Smooth muscle cell (in vitro differentiated cells): Measurements from ENCODE around the gene C11orf58. TPM values are rescaled to one million over a fixed set of nuclear protein-coding genes. Genes with fewer than 3 reads are reported as not detected.

Experiments
- DNase-seq: peaks from one replicate; lab custom pipeline; 2025; ENCODE audit not compliant: unreplicated experiment; lab: John Stamatoyannopoulos, UW
- H2AFZ ChIP-seq: fragments of 200-600 bp; sonication (generic); 2 replicates; pipeline ENCODE4 v1.6.0; 2016; ENCODE audit warnings: antibody characterized with exemption, low read depth, mild to moderate bottlenecking
- H3F3A ChIP-seq: fragments of 200-600 bp; sonication (generic); 2 replicates; pipeline ENCODE4 v1.6.0; 2017; ENCODE audit warnings: antibody characterized with exemption, low read depth
- H3K27ac ChIP-seq: fragments of 200-600 bp; sonication (generic); 2 replicates; pipeline ENCODE4 v1.5.1; 2016; ENCODE audit warnings: low read depth, mild to moderate bottlenecking
- H3K27me3 ChIP-seq: fragments of 200-600 bp; sonication (generic); 2 replicates; pipeline ENCODE4 v1.6.1; 2016; ENCODE audit warnings: low read depth, mild to moderate bottlenecking
- H3K36me3 ChIP-seq: fragments of 200-600 bp; sonication (generic); 2 replicates; pipeline ENCODE4 v1.5.1; 2016; ENCODE audit warnings: low read depth
- H3K4me1 ChIP-seq: fragments of 200-600 bp; sonication (generic); 2 replicates; pipeline ENCODE4 v1.5.1; 2016; ENCODE audit warnings: low read depth
- H3K4me2 ChIP-seq: fragments of 200-600 bp; sonication (generic); 2 replicates; pipeline ENCODE4 v1.6.0; 2016; ENCODE audit warnings: mild to moderate bottlenecking
- H3K4me3 ChIP-seq: fragments of 200-600 bp; sonication (generic); 2 replicates; pipeline ENCODE4 v1.5.1; 2016; ENCODE audit warnings: mild to moderate bottlenecking
- H3K79me2 ChIP-seq: fragments of 200-600 bp; sonication (generic); 2 replicates; pipeline ENCODE4 v1.6.0; 2016; ENCODE audit warnings: low read depth, mild to moderate bottlenecking
- H3K9ac ChIP-seq: fragments of 200-600 bp; sonication (generic); 2 replicates; pipeline ENCODE4 v1.6.0; 2016; ENCODE audit warnings: low read depth
- H3K9me3 ChIP-seq: fragments of 200-600 bp; sonication (generic); replicated peaks from 2 replicates; pipeline ENCODE4 v1.5.1; 2016; ENCODE audit warnings: low read depth
- H4K20me1 ChIP-seq: fragments of 200-600 bp; sonication (generic); 2 replicates; pipeline ENCODE4 v1.6.0; 2016; ENCODE audit warnings: low read depth
- WGBS: methylation state at CpG from one replicate; pipeline ENCODE4 v1.1.7; 2016; ENCODE audit warnings: low lambda C conversion rate; 5-methylcytosine and 5-hydroxymethylcytosine counted together
- polyA plus RNA-seq: library from polyadenylated mRNA; unstranded; fragments of >200 nt; fragmentation: Nextera tagmentation; extraction: Ambion mirVana; gene quantifications from 2 replicates; pipeline ENCODE4 v1.2.1, GENCODE V29; 2016
- total RNA-seq: library from RNA; depleted of rRNA; stranded (reverse); fragments of >200 nt; gene quantifications from 2 replicates; pipeline ENCODE4 v1.2.3, GENCODE V29; 2014
- TF ChIP-seq, protein P1 (sequence below): fragments of 200-600 bp; sonication (generic); IDR thresholded peaks from 2 replicates; pipeline ENCODE4 v1.5.1; 2017; ENCODE audit warnings: borderline replicate concordance, mild to moderate bottlenecking, antibody characterized with exemption; ENCODE audit not compliant: insufficient read depth, poor library complexity, severe bottlenecking

Gene C11orf58
- total and polyA plus RNA-seq, 2 experiments from 2014 or later: 174 to 183 TPM

DNA sequence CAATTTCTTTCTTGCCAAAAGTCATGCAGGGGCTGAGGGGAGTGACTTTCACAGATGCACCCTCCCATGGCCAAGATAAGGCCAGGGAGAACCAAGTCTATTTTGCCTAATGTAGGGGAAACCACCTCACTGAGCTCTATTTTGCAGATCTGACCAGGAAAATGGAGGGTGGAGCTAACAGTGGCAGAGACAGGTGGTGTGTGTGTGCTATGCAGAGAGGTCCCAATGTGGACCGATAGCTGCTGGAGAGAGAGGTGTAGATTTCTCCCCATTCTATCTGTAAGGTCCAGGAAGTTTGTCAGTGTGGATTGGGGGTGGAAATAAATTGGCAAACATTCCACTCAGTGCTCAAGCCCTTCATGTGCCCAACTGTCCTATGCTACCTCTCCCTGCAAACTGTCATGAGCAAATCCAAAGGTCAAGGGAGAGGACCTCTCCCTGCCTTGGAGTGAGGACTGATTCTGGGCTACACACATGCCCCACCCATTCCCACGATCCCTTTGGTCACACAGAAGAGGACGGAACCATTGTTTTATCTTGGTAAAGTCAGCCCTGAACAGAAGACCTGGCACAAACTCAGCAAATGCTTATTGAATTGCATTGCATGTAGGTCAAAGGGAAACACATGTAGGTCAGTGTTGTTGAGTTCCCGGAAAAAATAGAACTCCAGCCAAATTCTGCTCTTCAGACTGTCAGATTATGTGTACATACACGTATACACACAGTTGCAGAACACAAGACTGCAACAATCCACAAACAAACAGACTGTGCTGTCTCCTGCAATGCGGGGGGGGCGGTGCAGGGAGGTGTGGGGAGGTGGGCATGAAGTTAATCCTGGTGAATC is 65.9 kb downstream of the C11orf58 start:
- Histone ChIP-seq H3K79me2 (no peaks in the 10 kb centered on the region), H3K9me3 (no peaks in the 10 kb centered on the region), H3K4me1 (no peaks in the 10 kb centered on the region), H2AFZ (no peak overlapping the region), H3F3A (no peaks in the 10 kb centered on the region), H3K36me3 (no peaks in the 10 kb centered on the region), H3K27ac (no peak overlapping the region), H3K4me2 (no peak overlapping the region), H3K9ac (no peak overlapping the region), H4K20me1 (no peaks in the 10 kb centered on the region), H3K4me3 (no peak overlapping the region), H3K27me3 (no peaks in the 10 kb centered on the region)
- no peak for DNase-seq
- TF ChIP-seq, protein P1, sequence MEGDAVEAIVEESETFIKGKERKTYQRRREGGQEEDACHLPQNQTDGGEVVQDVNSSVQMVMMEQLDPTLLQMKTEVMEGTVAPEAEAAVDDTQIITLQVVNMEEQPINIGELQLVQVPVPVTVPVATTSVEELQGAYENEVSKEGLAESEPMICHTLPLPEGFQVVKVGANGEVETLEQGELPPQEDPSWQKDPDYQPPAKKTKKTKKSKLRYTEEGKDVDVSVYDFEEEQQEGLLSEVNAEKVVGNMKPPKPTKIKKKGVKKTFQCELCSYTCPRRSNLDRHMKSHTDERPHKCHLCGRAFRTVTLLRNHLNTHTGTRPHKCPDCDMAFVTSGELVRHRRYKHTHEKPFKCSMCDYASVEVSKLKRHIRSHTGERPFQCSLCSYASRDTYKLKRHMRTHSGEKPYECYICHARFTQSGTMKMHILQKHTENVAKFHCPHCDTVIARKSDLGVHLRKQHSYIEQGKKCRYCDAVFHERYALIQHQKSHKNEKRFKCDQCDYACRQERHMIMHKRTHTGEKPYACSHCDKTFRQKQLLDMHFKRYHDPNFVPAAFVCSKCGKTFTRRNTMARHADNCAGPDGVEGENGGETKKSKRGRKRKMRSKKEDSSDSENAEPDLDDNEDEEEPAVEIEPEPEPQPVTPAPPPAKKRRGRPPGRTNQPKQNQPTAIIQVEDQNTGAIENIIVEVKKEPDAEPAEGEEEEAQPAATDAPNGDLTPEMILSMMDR: no peak
- WGBS: 90% methylated on average over 7 of the region's 7 CpGs

DNA sequence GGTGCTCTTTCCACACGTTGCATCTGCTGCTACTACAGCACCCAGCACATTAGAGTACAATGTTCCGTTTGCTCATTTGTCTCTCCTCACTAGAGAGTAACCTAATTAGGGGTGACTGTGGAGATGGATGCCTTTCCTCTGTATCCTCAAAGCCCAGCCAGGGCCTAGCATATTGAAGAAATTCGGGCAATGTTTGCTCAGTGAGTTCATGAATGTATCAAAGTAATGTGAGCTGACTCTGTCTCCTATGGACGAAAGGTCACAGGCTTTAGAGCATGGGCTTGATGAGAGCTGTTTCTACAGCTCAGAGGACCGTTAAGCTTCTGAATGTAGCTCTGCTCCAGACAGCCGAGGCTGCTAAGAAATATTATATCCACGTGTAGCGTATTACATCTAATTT is 67.5 kb downstream of the C11orf58 start:
- H4K20me1 ChIP-seq: no peaks in the 10 kb centered on the region
- H3K4me1 ChIP-seq: no peaks in the 10 kb centered on the region
- no peak overlapping the region for H3K4me3 ChIP-seq
- TF ChIP-seq, protein P1: no peak
- no peak overlapping the region for H3K9ac ChIP-seq
- WGBS: 91% methylated on average over 8 of the region's 8 CpGs
- H3K4me2 ChIP-seq: no peak overlapping the region
- no peak overlapping the region for H2AFZ ChIP-seq
- no peak for DNase-seq
- H3K9me3 ChIP-seq: no peaks in the 10 kb centered on the region
- no peak overlapping the region for H3K27ac ChIP-seq
- H3K36me3 ChIP-seq: no peaks in the 10 kb centered on the region
- H3K27me3 ChIP-seq: no peaks in the 10 kb centered on the region
- H3F3A ChIP-seq: no peaks in the 10 kb centered on the region
- H3K79me2 ChIP-seq: no peaks in the 10 kb centered on the region

DNA sequence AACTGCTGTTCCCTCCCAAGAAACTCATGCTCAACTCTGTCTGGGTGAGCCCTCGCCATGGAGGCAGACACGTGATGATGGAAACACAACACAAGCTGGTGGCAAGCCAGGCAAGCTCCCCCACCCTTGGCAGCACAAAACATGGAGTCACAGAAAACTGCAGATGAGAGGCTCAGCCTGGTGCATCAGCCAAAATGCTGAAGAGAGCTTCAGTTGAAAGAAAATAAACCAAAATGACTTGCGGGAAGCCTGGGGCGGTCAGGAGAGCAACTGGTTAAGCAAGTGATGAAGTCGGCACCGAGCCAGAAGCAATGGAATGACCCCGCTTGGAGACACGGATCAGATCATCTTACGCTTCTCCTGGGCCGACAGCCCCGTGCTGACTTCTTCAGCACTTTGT is 68.3 kb downstream of the C11orf58 start:
- no peak overlapping the region for H2AFZ ChIP-seq
- no peaks in the 10 kb centered on the region for H3F3A ChIP-seq
- H3K4me1 ChIP-seq: peaks cover 1% of the 10 kb centered on the region
- no peak overlapping the region for H3K9ac ChIP-seq
- DNase-seq: no peak
- TF ChIP-seq, protein P1: no peak
- no peaks in the 10 kb centered on the region for H4K20me1 ChIP-seq
- no peaks in the 10 kb centered on the region for H3K36me3 ChIP-seq
- H3K27ac ChIP-seq: no peak overlapping the region
- H3K27me3 ChIP-seq: no peaks in the 10 kb centered on the region
- H3K9me3 ChIP-seq: no peaks in the 10 kb centered on the region
- no peaks in the 10 kb centered on the region for H3K79me2 ChIP-seq
- 84% methylated on average over 11 of the region's 11 CpGs for WGBS
- no peak overlapping the region for H3K4me2 ChIP-seq
- H3K4me3 ChIP-seq: no peak overlapping the region

DNA sequence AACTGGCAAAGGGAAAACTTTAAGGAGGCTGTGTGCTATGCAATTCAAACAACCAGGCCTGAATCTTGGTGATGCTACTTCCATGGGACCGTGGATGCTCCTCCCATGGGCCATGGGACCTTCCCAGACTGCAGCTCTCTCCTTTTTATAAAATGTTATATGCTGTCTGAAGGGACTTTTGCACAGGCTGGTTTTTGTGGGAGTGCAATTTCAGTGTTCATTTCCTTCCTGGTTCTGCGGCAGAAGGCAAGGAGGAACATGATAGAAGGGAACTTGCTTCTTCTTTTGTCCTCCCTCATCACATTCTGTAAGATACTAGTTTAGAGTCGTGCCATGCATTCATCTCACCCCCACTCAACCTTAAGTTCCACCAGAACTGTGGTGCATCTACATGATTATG is 68.9 kb downstream of the C11orf58 start:
- no peak overlapping the region for H2AFZ ChIP-seq
- 97% methylated on average over 3 of the region's 3 CpGs for WGBS
- H3K27ac ChIP-seq: no peak overlapping the region
- H3K27me3 ChIP-seq: no peaks in the 10 kb centered on the region
- H3K4me1 ChIP-seq: peaks cover 5% of the 10 kb centered on the region
- H3K79me2 ChIP-seq: no peaks in the 10 kb centered on the region
- H4K20me1 ChIP-seq: no peaks in the 10 kb centered on the region
- no peak overlapping the region for H3K4me2 ChIP-seq
- H3K9me3 ChIP-seq: no peaks in the 10 kb centered on the region
- no peak overlapping the region for H3K4me3 ChIP-seq
- no peak overlapping the region for H3K9ac ChIP-seq
- no peaks in the 10 kb centered on the region for H3K36me3 ChIP-seq
- TF ChIP-seq, protein P1: no peak
- no peaks in the 10 kb centered on the region for H3F3A ChIP-seq
- no peak for DNase-seq
